HepG2 (cell line): ENCODE measurements around the gene MSI2. TPM values are rescaled to one million over a fixed set of nuclear protein-coding genes. Genes with fewer than 3 reads are reported as not detected.
A peak's percentile ranks its signal among the peaks of the same experiment; 100 is the strongest.

Source experiments
- CEBPZ ChIP-seq: IDR thresholded peaks from 2 replicates; pipeline ENCODE4 v1.6.1; 2012; ENCODE audit warnings: low read length, improper control_type of control experiment
- ELF4 ChIP-seq: sonication (generic); formaldehyde crosslinking; IDR thresholded peaks from 2 replicates; pipeline ENCODE4 v1.5.0; 2020; ENCODE audit warnings: missing genetic modification reagents, mild to moderate bottlenecking, moderate library complexity, borderline replicate concordance
- GMEB1 ChIP-seq: sonication (generic); formaldehyde crosslinking; IDR thresholded peaks from 2 replicates; pipeline ENCODE4 v1.5.1; 2020; ENCODE audit warnings: missing genetic modification reagents, mild to moderate bottlenecking, borderline replicate concordance
- HMG20A ChIP-seq: IDR thresholded peaks from 2 replicates; pipeline ENCODE4 v1.6.1; 2016; ENCODE audit warnings: borderline replicate concordance
- HNF1A ChIP-seq, 2 experiments: sonication (generic) in 1 of 2; formaldehyde crosslinking in 1 of 2; IDR thresholded peaks; 2 replicates each; pipeline versions ENCODE4 v1.4.0 to v1.6.1; 2016 to 2020; ENCODE audit warnings: borderline replicate concordance in 1 of 2, low read depth in 1 of 2, mild to moderate bottlenecking in 1 of 2, missing genetic modification reagents in 1 of 2
- NFE2L1 ChIP-seq: sonication (generic); formaldehyde crosslinking; IDR thresholded peaks from 2 replicates; pipeline ENCODE4 v1.4.0; 2020; ENCODE audit warnings: missing genetic modification reagents, mild to moderate bottlenecking, borderline replicate concordance
- NKX3-1 ChIP-seq: sonication (generic); formaldehyde crosslinking; IDR thresholded peaks from 2 replicates; pipeline ENCODE4 v1.5.0; 2020; ENCODE audit warnings: missing genetic modification reagents
- ZBTB3 ChIP-seq: sonication (generic); formaldehyde crosslinking; IDR thresholded peaks from 2 replicates; pipeline ENCODE4 v1.4.0; 2020; ENCODE audit warnings: low read depth, mild to moderate bottlenecking, moderate library complexity, missing genetic modification reagents, borderline replicate concordance
- ZFX ChIP-seq: sonication (generic); formaldehyde crosslinking; IDR thresholded peaks from 2 replicates; pipeline ENCODE4 v1.4.0; 2020; ENCODE audit warnings: mild to moderate bottlenecking, low read depth, missing genetic modification reagents, moderate library complexity
- ZMYM4 ChIP-seq: sonication (generic); formaldehyde crosslinking; IDR thresholded peaks from 2 replicates; pipeline ENCODE4 v1.8.1; 2023; ENCODE audit warnings: mild to moderate bottlenecking, missing genetic modification reagents
- ZNF335 ChIP-seq: sonication (generic); formaldehyde crosslinking; IDR thresholded peaks from 2 replicates; pipeline ENCODE4 v1.4.0; 2020; ENCODE audit warnings: missing genetic modification reagents
- ZNF580 ChIP-seq: IDR thresholded peaks from 2 replicates; pipeline ENCODE4 v1.6.1; 2016; ENCODE audit warnings: low read depth, borderline replicate concordance
- ZNF713 ChIP-seq: sonication (generic); formaldehyde crosslinking; IDR thresholded peaks from 2 replicates; pipeline ENCODE4 v1.4.0; 2020; ENCODE audit warnings: mild to moderate bottlenecking, missing genetic modification reagents
- ZSCAN12 ChIP-seq: sonication (generic); formaldehyde crosslinking; IDR thresholded peaks from 2 replicates; pipeline ENCODE4 v1.9.0; 2021; ENCODE audit warnings: mild to moderate bottlenecking, missing genetic modification reagents
- polyA plus RNA-seq, 8 experiments: library from polyadenylated mRNA; depleted of rRNA in 3 of 8; stranded (reverse) in 7 of 8; unstranded in 1 of 8; fragments of >200 nt; fragmentation: Illumina TruSeq in 4 of 8; extraction: Trizol in 4 of 8; gene quantifications; 2 replicates each; pipeline versions ENCODE4 v1.2.1 to v1.2.3, GENCODE V29; 2011 to 2016; ENCODE audit warnings: low read depth in 4 of 8, missing spikeins in 1 of 8, mixed read lengths in 1 of 8; ENCODE audit not compliant: insufficient read depth in 1 of 8
- total RNA-seq, 5 experiments: library from RNA; depleted of rRNA; stranded (reverse); fragments of >200 nt; fragmentation: Illumina TruSeq; extraction: Trizol; gene quantifications; 2 replicates each; pipeline ENCODE4 v1.2.3, GENCODE V29; 2016; ENCODE audit warnings: low read depth in 1 of 5

Gene MSI2
- total and polyA plus RNA-seq, 2 of the 13 experiments (the other 11 are each of a cell fraction or from before 2014, with no cell fraction given): 77.5 to 78.4 TPM

GRCh38 chr17:57580055-57580739 lies 323.9 kb downstream of the MSI2 start (continued):
- TF ChIP-seq GMEB1 (CRISPR knock-in tag): peak; percentile 70
- peak; percentile 88 for TF ChIP-seq ZNF580 (CRISPR knock-in tag)
- peak; percentile 30; the same call in 1 of the 2 replicates for TF ChIP-seq ELF4
- no peak for TF ChIP-seq NKX3-1 (CRISPR knock-in tag)
- TF ChIP-seq NFE2L1 (CRISPR knock-in tag): no peak
- peak; percentile 73; the same call in 1 of the 2 replicates for TF ChIP-seq ZBTB3 (CRISPR knock-in tag)
- TF ChIP-seq CEBPZ: no peak
- peak; percentile 97 for TF ChIP-seq ZMYM4 (CRISPR knock-in tag)
- TF ChIP-seq ZFX (CRISPR knock-in tag): peak; percentile 88
- TF ChIP-seq ZSCAN12 (CRISPR knock-in tag): no peak
- TF ChIP-seq ZNF713: no peak
- peak; percentile 78; the same call in 1 of the 2 replicates for TF ChIP-seq HMG20A (CRISPR knock-in tag)
- TF ChIP-seq ZNF335: 0 out of 2 replicates have a peak, but pooled peaks have one; percentile 14
- TF ChIP-seq HNF1A (IDR thresholded peaks at IDR 0.05; ENCODE audit: low read depth): peak; percentile 45
- TF ChIP-seq HNF1A (CRISPR knock-in tag; IDR thresholded peaks at IDR 0.05; ENCODE audit: borderline replicate concordance): peak; percentile 93
